B cell (primary cell): ENCODE data around the gene IGSF9B. TPM values are rescaled to one million over a fixed set of nuclear protein-coding genes. Genes with fewer than 3 reads are reported as not detected.

Source experiments
- ATAC-seq: fragments of 200-7000 bp; cut with Tn5 transposase; one replicate; pipeline ENCODE4 v1.10.0; 2021; ENCODE audit warnings: low read depth, mild to moderate bottlenecking, moderate number of reproducible peaks, moderate library complexity
- CTCF ChIA-PET: fragments of 350-600 bp; sonication (Branson Sonifier 250); formaldehyde crosslinking; loops from one replicate; lab custom pipeline; 2021; ENCODE audit warnings: antibody characterized with exemption, inconsistent platforms; lab: Charles Lee
- POLR2A ChIA-PET: fragments of 350-600 bp; sonication (Branson Sonifier 250); formaldehyde crosslinking; loops from one replicate; lab custom pipeline; 2021; ENCODE audit warnings: antibody characterized with exemption; lab: Charles Lee
- DNase-seq: peaks from one replicate; pipeline ENCODE4 v3.0.0; 2013
- H2AFZ ChIP-seq: 2 replicates; pipeline ENCODE4 v1.6.1; 2012; ENCODE audit warnings: mild to moderate bottlenecking, low read depth, low read length; ENCODE audit not compliant: insufficient read depth, poor library complexity, severe bottlenecking
- H3K27ac ChIP-seq, 2 donors: 1 replicate in 1 of 2; 2 replicates in 1 of 2; pipeline ENCODE4 v1.5.1; 2012 to 2013; ENCODE audit warnings: low read length in 2 of 2, mild to moderate bottlenecking in 2 of 2, moderate library complexity in 1 of 2
- H3K27me3 ChIP-seq, 4 experiments: fragments of 200-600 bp in 1 of 4; sonication (generic) in 1 of 4; replicated peaks in 1 of 4; 1 replicate in 2 of 4; 2 replicates in 2 of 4; pipeline versions ENCODE4 v1.6.1 to v1.7.0; 2013 to 2016; ENCODE audit warnings: low read length in 3 of 4, mild to moderate bottlenecking in 2 of 4, mixed read lengths in 1 of 4, moderate library complexity in 1 of 4; ENCODE audit not compliant: insufficient read depth in 4 of 4, control insufficient read depth in 3 of 4; ENCODE audit errors: control extremely low read depth in 1 of 4
- H3K36me3 ChIP-seq, 2 experiments: replicated peaks in 1 of 2; 1 replicate in 1 of 2; 2 replicates in 1 of 2; pipeline versions ENCODE4 v1.6.1 to v1.7.1; 2013; ENCODE audit warnings: low read length in 1 of 2; ENCODE audit not compliant: insufficient read depth in 2 of 2, control insufficient read depth in 1 of 2; ENCODE audit errors: control extremely low read depth in 1 of 2, extremely low read depth in 1 of 2
- H3K4me1 ChIP-seq, 2 donors: fragments of 200-600 bp in 1 of 2; sonication (generic) in 1 of 2; 1 replicate in 1 of 2; 2 replicates in 1 of 2; pipeline versions ENCODE4 v1.5.1 to v1.6.1; 2013 to 2017; ENCODE audit warnings: low read length in 2 of 2; ENCODE audit not compliant: control insufficient read depth in 2 of 2, insufficient read depth in 2 of 2
- H3K4me2 ChIP-seq: replicated peaks from 2 replicates; pipeline ENCODE3; 2012; ENCODE audit warnings: mild to moderate bottlenecking, low read depth, low read length; ENCODE audit not compliant: poor library complexity, severe bottlenecking
- H3K4me3 ChIP-seq, 5 experiments: fragments of 200-600 bp in 1 of 5; sonication (generic) in 1 of 5; 1 replicate in 3 of 5; 2 replicates in 2 of 5; pipeline versions ENCODE4 v1.5.1 to v1.7.0; 2011 to 2016; ENCODE audit warnings: low read length in 4 of 5, mild to moderate bottlenecking in 4 of 5, low read depth in 2 of 5, control low read depth in 1 of 5, moderate library complexity in 1 of 5; ENCODE audit not compliant: insufficient read depth in 1 of 5; ENCODE audit errors: control extremely low read depth in 1 of 5, extremely low read depth in 1 of 5
- H3K79me2 ChIP-seq: fragments of 200-600 bp; sonication (generic); one replicate; pipeline ENCODE4 v1.6.0; 2016; ENCODE audit warnings: low read length; ENCODE audit not compliant: control insufficient read depth, insufficient read depth
- H3K9ac ChIP-seq: fragments of 200-600 bp; sonication (generic); 2 replicates; pipeline ENCODE4 v1.6.1; 2017; ENCODE audit warnings: mild to moderate bottlenecking, low read length, moderate library complexity
- H3K9me3 ChIP-seq, 3 donors: one replicate each; pipeline versions ENCODE4 v1.6.1 to v1.7.1; 2013; ENCODE audit warnings: low read length in 2 of 3; ENCODE audit not compliant: control insufficient read depth in 2 of 3, insufficient read depth in 1 of 3; ENCODE audit errors: control extremely low read depth in 1 of 3
- H4K20me1 ChIP-seq: 2 replicates; pipeline ENCODE4 v1.6.0; 2012; ENCODE audit warnings: mild to moderate bottlenecking, low read length; ENCODE audit not compliant: insufficient read depth, control insufficient read depth, poor library complexity, severe bottlenecking
- H3K27ac Mint-ChIP-seq: one replicate; pipeline ENCODE4 v1.8.0; 2021; ENCODE audit warnings: mixed read lengths
- H3K27me3 Mint-ChIP-seq: one replicate; pipeline ENCODE4 v1.8.0; 2021; ENCODE audit warnings: mixed read lengths
- H3K4me1 Mint-ChIP-seq: one replicate; pipeline ENCODE4 v1.8.0; 2021; ENCODE audit warnings: mixed read lengths
- H3K4me3 Mint-ChIP-seq: one replicate; pipeline ENCODE4 v1.8.0; 2021; ENCODE audit warnings: mixed read lengths
- H3K9me3 Mint-ChIP-seq: one replicate; pipeline ENCODE4 v1.8.0; 2022; ENCODE audit warnings: mixed read lengths; ENCODE audit not compliant: insufficient read depth
- CTCF ChIP-seq: fragments of 200-600 bp; IDR thresholded peaks from one replicate; pipeline ENCODE4 v1.8.0; 2022; ENCODE audit warnings: antibody characterized with exemption, mild to moderate bottlenecking
- EZH2 ChIP-seq: IDR thresholded peaks from 2 replicates; pipeline ENCODE4 v1.6.1; 2012; ENCODE audit warnings: borderline replicate concordance, low read depth, mild to moderate bottlenecking, moderate library complexity, low read length; ENCODE audit not compliant: insufficient read depth, poor library complexity, severe bottlenecking
- WGBS: methylation state at CpG from one replicate; pipeline ENCODE4 v1.1.5; 2013; ENCODE audit warnings: missing lambda C conversion rate; ENCODE audit not compliant: insufficient coverage; 5-methylcytosine and 5-hydroxymethylcytosine counted together
- intact Hi-C: fragments of 100-400 bp; cut with micrococcal nuclease; formaldehyde crosslinking; loops from one replicate; pipeline ENCODE4 v1.10.0; 2022
- polyA plus RNA-seq: library from polyadenylated mRNA; depleted of rRNA; stranded (reverse); fragments of >200 nt; gene quantifications from 2 replicates; pipeline ENCODE4 v1.2.3, GENCODE V29; 2012
- total RNA-seq, 2 donors: library from RNA; stranded (reverse); fragments of 120-200 nt in 1 of 2; gene quantifications; 1 replicate in 1 of 2; 2 replicates in 1 of 2; pipeline versions ENCODE4 v1.2.3 to v1.2.4, GENCODE V29; 2013 to 2022

IGSF9B gene
- total and polyA plus RNA-seq, 2 donors (not counting 1 experiment from before 2014, with no cell fraction given): 0.15 to 0.37 TPM

- H3K27ac Mint-ChIP-seq: no peak overlapping the region
Observed at GRCh38 chr11:133939558-133939957, 17.2 kb downstream of the IGSF9B start.

GRCh38 chr11:133938166-133938565, 18.6 kb downstream of the IGSF9B start:
- Histone ChIP-seq H3K36me3 (no peaks in the 10 kb centered on the region), H3K9ac (no peak overlapping the region), H4K20me1 (no peaks in the 10 kb centered on the region), H3K4me2 (no peak overlapping the region), H3K27ac (no peak overlapping the region), H3K27me3 (no peaks in the 10 kb centered on the region), H3K4me1 (no peaks in the 10 kb centered on the region), H3K79me2 (no peaks in the 10 kb centered on the region), H3K9me3 (peaks cover 0 to 15% (median 0%) of the 10 kb centered on the region in 3 donors), H3K4me3 (no peak overlapping the region), H2AFZ (no peak overlapping the region)
- POLR2A ChIA-PET: no interaction called here
- 97% methylated on average over 8 of the region's 8 CpGs for WGBS
- Mint-ChIP-seq H3K9me3 (peaks cover 6% of the 10 kb centered on the region), H3K27me3 (no peaks in the 10 kb centered on the region), H3K4me1 (no peaks in the 10 kb centered on the region), H3K27ac (no peak overlapping the region), H3K4me3 (no peak overlapping the region)
- no peak for DNase-seq
- no peak for TF ChIP-seq EZH2
- TF ChIP-seq CTCF: no peak
- CTCF ChIA-PET: interaction anchor here (0.8 kb wide), 1 partner anchor 307 kb away, joined by 3 read pairs; no protein-coding TSS in a partner anchor
- ATAC-seq: no peak
- intact Hi-C loops: no loop called here

More at GRCh38 chr11:133939558-133939957, 17.2 kb downstream of the IGSF9B start:
- intact Hi-C loops: no loop called here
- H3K4me3 Mint-ChIP-seq: no peak overlapping the region
- no peaks in the 10 kb centered on the region for H3K4me1 ChIP-seq
- no peaks in the 10 kb centered on the region for H3K36me3 ChIP-seq
- H3K4me2 ChIP-seq: no peak overlapping the region
- CTCF ChIA-PET: no interaction called here
- H3K27me3 ChIP-seq: no peaks in the 10 kb centered on the region
- ATAC-seq: no peak
- POLR2A ChIA-PET: no interaction called here
- no peak overlapping the region for H2AFZ ChIP-seq
- peaks cover 6% of the 10 kb centered on the region for H3K9me3 Mint-ChIP-seq
- TF ChIP-seq EZH2: no peak
- no peak overlapping the region for H3K27ac ChIP-seq
- peaks cover 0 to 11% (median 0%) of the 10 kb centered on the region in 3 donors for H3K9me3 ChIP-seq
- H3K9ac ChIP-seq: no peak overlapping the region
- no peaks in the 10 kb centered on the region for H3K79me2 ChIP-seq
- H3K27me3 Mint-ChIP-seq: no peaks in the 10 kb centered on the region
- no peak overlapping the region for H3K4me3 ChIP-seq
- 95% methylated on average over 30 of the region's 30 CpGs for WGBS
- H4K20me1 ChIP-seq: no peaks in the 10 kb centered on the region
- no peak for DNase-seq
- H3K4me1 Mint-ChIP-seq: no peaks in the 10 kb centered on the region
